GM13977 (cell line): ENCODE results near the gene STX11.
"Not testable (repeated sequence)": the region's sequence is repeated elsewhere in the genome, so short reads cannot be mapped to it uniquely, and the experiment has no call there.

Experiments used
- DNase-seq: peaks from one replicate; pipeline ENCODE4 v3.0.0; 2012; ENCODE audit warnings: low spot score
- in situ Hi-C: fragments of 300-500 bp; cut with MboI; formaldehyde crosslinking; loops from one replicate; pipeline ENCODE4 v1.12.0; 2022; ENCODE audit warnings: low sequenced_read_pairs, low pct_unique_long_range_greater_than_20kb, mixed read lengths, inconsistent platforms; ENCODE audit not compliant: unreplicated experiment
- TF ChIP-seq, protein P1 (sequence below): IDR thresholded peaks from 2 replicates; pipeline ENCODE4 v1.5.1; 2012; ENCODE audit warnings: mild to moderate bottlenecking, control low read depth; ENCODE audit not compliant: insufficient read depth; ENCODE audit errors: extremely low read depth, missing control alignments

Gene STX11

DNA sequence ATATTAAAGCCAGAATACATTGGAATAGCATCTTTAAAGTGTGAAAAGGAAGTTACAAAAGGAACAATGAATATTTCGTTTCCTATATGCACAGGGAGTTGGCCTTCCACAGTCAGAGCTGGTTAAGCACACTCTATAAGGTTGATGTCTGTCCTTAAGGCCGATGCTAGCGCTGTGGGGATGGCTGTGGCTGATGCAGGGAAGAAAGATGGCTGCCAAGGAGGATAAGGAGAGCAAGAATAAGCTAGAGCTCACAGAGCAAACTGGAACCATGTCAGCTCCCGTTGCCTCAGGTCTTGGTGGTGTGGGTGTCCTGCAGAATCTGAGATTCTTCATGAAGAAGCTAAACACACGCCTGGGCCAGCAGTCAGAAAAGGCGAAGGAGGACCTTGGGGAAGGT is 20.8 kb upstream of the STX11 start:
- no peak for DNase-seq
- TF ChIP-seq, protein P1, sequence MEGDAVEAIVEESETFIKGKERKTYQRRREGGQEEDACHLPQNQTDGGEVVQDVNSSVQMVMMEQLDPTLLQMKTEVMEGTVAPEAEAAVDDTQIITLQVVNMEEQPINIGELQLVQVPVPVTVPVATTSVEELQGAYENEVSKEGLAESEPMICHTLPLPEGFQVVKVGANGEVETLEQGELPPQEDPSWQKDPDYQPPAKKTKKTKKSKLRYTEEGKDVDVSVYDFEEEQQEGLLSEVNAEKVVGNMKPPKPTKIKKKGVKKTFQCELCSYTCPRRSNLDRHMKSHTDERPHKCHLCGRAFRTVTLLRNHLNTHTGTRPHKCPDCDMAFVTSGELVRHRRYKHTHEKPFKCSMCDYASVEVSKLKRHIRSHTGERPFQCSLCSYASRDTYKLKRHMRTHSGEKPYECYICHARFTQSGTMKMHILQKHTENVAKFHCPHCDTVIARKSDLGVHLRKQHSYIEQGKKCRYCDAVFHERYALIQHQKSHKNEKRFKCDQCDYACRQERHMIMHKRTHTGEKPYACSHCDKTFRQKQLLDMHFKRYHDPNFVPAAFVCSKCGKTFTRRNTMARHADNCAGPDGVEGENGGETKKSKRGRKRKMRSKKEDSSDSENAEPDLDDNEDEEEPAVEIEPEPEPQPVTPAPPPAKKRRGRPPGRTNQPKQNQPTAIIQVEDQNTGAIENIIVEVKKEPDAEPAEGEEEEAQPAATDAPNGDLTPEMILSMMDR: no peak
- in situ Hi-C loops: no loop called here

DNA sequence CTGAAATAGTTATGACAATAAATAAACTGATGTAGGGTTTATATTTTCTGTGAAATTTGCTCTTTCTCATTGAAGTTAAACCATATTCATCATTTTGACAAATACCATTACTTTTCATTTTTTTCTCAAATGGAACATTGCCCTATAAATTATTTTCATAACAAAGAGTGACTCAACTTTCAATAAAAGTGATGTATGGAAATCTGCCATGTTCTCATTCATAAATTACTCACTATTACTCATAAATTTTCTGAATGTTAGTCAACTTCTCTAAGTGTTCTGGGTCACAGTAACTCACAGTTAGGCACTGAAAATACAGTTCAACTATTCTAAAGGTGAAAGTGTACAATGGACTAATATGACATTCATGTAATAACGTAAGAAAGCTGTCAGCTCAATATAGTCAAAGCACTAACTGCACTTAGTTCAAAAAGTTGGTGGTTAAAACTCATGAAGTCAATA is 19.0 kb upstream of the STX11 start:
- no peak for DNase-seq
- TF ChIP-seq, protein P1: no peak
- in situ Hi-C loops: no loop called here

DNA sequence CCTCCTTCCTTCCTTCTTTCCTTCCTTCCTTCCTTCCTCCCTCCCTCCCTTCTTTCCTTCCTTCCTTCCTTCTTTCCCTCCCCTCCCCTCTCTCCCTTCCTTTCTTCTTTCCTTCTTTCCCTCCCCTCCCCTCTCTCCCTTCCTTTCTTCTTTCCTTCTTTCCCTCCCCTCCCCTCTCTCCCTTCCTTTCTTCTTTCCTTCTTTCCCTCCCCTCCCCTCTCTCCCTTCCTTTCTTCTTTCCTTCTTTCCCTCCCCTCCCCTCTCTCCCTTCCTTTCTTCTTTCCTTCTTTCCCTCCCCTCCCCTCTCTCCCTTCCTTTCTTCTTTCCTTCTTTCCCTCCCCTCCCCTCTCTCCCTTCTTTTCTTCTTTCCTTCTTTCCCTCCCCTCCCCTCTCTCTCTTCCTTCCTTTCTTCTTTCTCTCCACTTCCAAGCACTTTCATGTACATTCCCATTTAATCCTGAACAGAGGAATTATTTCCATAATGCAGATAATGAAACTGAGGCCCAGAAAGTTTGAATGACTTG is 18.1 kb upstream of the STX11 start:
- in situ Hi-C loops, DNase-seq: not testable (repeated sequence)

DNA sequence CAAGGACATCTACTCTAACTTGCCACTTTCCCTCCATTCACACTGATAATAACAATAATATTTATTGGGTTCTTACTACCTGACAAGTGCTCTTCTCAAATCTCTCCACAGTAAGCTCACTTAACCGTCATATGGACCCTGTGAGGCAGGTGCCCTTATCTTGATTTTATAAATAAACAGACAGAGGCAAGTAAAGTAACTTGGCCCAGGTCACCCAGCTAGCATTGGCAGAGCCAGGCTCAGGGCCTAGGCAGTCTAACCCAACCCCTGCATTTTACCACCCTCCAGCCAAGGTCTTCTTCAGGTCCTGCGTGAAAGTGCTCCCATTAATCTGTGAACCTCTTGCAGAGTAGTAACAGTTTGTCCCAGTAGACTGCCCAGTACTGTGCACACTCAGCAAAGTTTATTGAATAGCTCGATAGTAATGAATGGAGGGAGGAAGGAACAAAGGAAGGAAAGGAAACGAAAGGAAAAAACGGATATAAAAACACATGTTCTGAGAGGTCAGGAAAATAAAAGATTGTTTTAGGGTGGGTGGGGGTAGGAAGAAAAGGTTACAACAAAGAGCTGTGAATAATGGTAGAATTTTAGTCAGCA is 17.0 kb upstream of the STX11 start:
- in situ Hi-C loops: no loop called here
- no peak for DNase-seq
- TF ChIP-seq, protein P1: no peak

DNA sequence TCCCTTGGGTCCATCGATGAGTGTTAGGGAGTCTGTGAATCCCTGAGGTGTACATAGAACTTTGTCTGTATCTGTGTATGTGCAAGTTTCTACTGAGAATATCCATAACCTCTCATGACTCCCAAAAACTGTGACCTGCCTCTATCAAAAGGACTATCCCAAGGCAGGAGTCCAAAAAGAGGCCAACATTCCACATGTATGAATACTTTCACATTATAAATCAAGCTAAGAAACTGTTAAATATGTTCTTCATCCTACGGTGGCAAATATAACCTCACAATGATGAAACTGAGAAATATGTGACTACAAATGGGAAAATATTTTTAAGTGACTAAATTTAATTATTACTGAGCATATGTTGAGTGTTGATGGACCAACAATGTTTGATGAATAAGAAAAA is 16.1 kb upstream of the STX11 start:
- no peak for DNase-seq
- TF ChIP-seq, protein P1: no peak
- in situ Hi-C loops: no loop called here

DNA sequence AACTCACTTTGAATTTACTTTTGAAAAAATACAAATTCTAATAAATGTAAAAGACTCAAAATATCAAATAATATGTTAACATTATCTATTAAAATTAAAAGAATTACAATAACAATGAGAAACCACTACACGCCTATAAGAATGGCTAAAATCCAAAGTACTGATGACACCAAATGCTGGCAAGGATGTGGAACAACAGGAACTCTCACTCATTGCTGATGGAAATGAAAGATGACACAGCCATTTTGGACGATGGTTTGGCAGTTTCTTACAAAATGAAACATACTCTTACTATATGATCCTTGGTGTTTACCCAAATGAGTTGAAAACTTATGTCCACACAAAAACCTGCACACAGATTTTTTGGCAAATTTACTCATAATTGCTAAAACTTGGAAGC is 15.6 kb upstream of the STX11 start:
- no peak for DNase-seq
- TF ChIP-seq, protein P1: no peak
- in situ Hi-C loops: no loop called here

DNA sequence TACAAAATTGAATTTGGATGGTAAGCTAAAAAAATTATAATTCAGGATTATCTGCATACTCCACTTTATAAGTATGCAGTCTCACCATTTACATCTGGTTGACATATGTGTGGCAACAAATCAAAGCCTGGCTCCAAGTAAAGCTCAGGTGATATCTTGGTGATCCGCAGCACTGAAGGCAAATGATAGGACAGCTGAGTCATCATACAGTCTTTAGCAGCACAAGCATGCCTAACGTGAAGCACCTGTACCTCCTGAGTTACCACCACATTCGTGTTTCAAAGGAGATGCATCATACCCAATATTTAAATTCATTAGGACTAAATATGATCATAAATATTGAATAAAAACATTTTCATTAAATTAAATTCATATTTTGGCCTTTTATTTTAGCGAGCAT is 11.8 kb upstream of the STX11 start:
- no peak for DNase-seq
- TF ChIP-seq, protein P1: no peak
- in situ Hi-C loops: no loop called here
